GM13976 (cell line): Measurements from ENCODE around the gene ABCA12.

Experiments used
- DNase-seq: peaks from one replicate; pipeline ENCODE4 v3.0.0; 2012; ENCODE audit warnings: low spot score
- in situ Hi-C: fragments of 300-500 bp; cut with MboI; formaldehyde crosslinking; loops from one replicate; pipeline ENCODE4 v1.12.0; 2022; ENCODE audit warnings: low sequenced_read_pairs, mixed read lengths, inconsistent platforms; ENCODE audit not compliant: unreplicated experiment
- TF ChIP-seq, protein P1 (sequence below): IDR thresholded peaks from 2 replicates; pipeline ENCODE4 v1.5.1; 2012; ENCODE audit warnings: borderline replicate concordance, mild to moderate bottlenecking; ENCODE audit not compliant: insufficient read depth; ENCODE audit errors: extremely low read depth, missing control alignments, control extremely low read depth

ABCA12 gene

DNA sequence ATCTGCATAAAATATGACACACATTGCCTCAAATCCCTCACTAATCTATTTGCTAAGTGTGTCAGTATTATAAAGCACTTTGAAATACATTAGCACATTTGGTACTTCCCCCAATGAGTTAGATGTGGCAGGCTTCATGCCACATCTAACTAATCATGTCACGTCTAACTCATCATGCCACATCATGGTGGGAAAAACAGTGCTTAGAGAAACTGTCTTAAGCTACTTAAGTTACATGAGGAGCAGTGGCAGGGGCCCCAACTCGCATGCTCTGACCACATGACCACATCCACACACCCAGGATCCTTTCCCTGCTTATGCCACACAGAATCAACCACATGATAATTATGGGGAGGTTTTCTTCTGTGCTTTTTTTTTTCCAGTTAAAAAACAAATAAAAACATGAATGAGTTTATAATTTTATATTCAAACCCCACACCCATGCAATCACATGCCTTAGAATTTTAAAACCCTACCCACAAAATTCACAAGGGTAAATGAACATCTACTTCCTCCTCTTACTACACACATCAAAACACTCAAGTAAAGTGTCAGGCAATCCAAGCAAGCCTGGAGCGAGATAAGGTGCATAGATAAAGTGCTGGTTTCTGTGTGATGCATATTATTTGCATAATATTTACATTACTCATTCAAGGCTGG is 1.6 kb downstream of the ABCA12 start:
- in situ Hi-C loops, result no loop called here
- TF ChIP-seq, protein P1, sequence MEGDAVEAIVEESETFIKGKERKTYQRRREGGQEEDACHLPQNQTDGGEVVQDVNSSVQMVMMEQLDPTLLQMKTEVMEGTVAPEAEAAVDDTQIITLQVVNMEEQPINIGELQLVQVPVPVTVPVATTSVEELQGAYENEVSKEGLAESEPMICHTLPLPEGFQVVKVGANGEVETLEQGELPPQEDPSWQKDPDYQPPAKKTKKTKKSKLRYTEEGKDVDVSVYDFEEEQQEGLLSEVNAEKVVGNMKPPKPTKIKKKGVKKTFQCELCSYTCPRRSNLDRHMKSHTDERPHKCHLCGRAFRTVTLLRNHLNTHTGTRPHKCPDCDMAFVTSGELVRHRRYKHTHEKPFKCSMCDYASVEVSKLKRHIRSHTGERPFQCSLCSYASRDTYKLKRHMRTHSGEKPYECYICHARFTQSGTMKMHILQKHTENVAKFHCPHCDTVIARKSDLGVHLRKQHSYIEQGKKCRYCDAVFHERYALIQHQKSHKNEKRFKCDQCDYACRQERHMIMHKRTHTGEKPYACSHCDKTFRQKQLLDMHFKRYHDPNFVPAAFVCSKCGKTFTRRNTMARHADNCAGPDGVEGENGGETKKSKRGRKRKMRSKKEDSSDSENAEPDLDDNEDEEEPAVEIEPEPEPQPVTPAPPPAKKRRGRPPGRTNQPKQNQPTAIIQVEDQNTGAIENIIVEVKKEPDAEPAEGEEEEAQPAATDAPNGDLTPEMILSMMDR, result no peak
- no peak for DNase-seq

DNA sequence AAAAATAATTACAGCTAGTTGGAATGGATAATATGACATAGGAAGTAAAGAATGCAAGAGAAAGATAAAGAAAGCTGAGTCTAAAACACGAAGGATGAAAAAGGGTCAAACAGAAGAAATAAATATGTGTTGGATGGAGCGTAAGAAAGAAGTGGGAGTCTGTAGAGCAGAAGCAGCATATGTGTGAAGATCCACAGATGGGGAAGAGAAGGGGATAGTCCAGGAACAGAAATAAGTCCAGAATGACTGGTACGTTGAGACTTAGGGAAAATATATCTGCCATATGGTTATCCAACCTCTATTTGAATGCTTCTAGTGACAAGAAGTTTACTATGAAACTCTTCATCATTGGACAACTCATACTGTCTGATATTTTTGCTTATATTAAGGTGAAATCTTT is 18.0 kb downstream of the ABCA12 start:
- in situ Hi-C loops, result no loop called here
- no peak for DNase-seq
- TF ChIP-seq, protein P1, result no peak

DNA sequence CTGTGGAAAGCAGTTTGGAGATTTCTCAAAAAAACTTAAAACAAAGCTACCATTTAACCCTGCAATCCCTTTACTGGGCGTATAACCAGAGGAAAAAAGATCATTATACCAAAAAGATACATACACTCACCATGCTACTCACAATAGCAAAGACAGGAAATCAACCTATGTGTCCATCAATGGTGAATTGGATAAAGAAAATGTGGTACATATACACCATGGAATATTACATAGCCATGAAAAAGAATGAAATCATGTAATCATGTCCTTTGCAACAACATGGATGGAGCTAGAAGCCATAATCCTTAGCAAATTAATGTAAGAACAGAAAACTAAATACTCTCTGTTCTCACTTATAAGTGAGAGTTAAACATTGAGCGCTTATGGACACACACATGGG is 18.6 kb downstream of the ABCA12 start:
- in situ Hi-C loops, result no loop called here
- TF ChIP-seq, protein P1, result no peak
- DNase-seq, result no peak

DNA sequence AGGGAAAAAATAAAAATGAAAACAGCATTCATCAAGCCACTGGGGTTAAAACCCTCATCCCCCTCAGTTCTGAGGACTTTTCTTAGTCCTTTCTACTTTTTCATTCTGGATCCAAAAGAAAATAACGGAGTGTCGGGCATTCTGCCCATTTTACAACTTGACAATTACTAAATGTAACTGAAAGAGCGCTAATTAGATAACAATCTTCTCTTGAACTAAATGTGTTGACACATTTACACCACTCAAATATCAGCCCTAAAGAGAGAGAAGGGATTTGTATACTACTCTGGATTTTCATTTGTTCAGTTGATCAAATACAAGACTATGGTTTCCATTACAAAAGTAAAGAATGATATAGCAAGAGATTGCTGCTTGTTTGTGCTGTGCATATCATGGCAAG is 27.5 kb downstream of the ABCA12 start:
- TF ChIP-seq, protein P1, result no peak
- in situ Hi-C loops, result no loop called here
- DNase-seq, result no peak

DNA sequence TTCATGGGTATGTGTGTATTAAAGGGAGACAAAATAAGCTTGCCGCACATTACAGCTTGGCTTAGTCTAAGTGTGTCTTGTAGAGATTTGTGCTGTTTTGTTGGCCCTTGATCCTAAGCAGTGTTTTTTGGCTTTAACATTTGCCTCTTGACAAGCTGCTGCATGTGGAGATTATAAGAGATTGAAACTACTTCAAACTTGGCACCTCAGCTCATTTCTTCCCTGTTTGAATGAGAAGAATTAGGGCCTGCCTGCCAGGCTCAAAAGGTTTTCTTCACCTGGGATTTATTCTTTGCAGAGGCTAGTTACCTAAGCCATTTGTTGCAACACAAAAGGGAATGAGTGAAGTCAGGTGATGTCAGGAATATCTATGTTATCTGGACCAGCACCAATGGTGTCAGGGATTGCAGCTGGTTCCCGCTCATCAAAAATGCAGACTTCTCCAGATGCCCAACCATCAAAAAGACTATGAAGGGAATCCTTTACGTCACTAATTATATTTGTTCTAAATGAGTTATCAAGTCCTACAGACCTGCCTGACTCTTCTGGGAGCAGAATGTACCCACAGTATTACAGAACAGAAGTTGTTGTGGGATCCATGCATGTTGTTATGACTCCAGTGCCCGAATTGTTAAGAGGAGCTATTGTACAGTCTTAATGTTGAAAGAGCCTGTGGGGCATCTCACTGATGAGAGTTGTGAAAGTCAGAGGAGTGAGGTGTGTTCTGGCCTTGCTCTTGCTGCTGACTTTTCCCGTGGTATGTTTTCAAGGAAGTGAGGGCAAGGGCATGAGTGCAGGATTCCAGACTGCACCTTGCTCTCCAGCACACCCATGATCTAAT is 31.0 kb downstream of the ABCA12 start:
- TF ChIP-seq, protein P1, result no peak
- in situ Hi-C loops, result no loop called here
- no peak for DNase-seq

DNA sequence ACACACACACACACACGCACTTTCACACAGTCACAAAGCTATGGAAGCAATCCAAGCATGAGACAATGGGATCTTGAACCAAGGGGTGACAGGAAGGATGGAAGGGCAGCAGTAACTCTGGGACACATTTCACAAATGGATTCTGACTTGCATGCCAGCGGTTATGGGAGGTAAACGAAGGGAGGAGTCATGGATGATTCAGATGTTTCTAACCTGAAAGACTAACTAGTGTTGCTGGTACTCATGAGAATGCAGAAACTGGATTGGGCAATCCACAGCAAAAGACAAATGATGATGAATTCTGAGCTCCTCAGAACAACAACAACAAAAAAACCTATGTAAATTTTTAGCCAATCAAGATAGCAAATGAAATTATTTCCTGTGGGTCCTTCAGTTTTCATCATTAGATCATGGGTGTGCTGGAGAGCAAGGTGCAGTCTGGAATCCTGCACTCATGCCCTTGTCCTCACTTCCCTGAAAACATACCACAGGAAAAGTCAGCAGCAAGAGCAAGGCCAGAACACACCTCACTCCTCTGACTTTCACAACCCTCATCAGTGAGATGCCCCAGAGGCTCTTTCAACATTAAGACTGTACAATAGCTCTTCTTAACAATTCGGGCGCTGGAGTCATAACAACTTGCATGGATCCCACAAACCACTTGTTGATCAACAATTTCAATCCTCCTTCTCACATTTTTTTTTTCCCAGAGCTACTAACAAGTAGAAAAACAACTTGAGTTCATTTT is 32.6 kb downstream of the ABCA12 start:
- in situ Hi-C loops, result no loop called here
- TF ChIP-seq, protein P1, result no peak

More for the DNA sequence above, 32.6 kb downstream of the ABCA12 start:
- no peak for DNase-seq
